GM21390 (cell line): ENCODE measurements around the gene MCM3.
A peak's percentile ranks its signal among the peaks of the same experiment; 100 is the strongest.

Source experiments
- ATAC-seq: cut with Tn5 transposase; IDR thresholded peaks from one replicate; pipeline ENCODE4 v1.9.1; 2021; ENCODE audit not compliant: unreplicated experiment

MCM3 gene

GRCh38 chr6:52284460-52285176 is at the start of gene MCM3:
Gene MCM3 (minus strand): TSS chr6:52284742. CDS start chr6:52284674, 68 bp downstream.
- peak; percentile 97 for ATAC-seq

GRCh38 chr6:52333840-52334200 is 49.3 kb upstream of the MCM3 start:
- peak; percentile 44 for ATAC-seq

- ATAC-seq, result no peak
Measured at GRCh38 chr6:52331793-52332457, 47.4 kb upstream of the MCM3 start.

- ATAC-seq, result no peak
Measured at GRCh38 chr6:52330470-52330869, 45.9 kb upstream of the MCM3 start.

GRCh38 chr6:52328729-52329128 is 44.2 kb upstream of the MCM3 start:
- ATAC-seq, result no peak

GRCh38 chr6:52328303-52328662 is 43.7 kb upstream of the MCM3 start:
- no peak for ATAC-seq

- no peak for ATAC-seq
Measured at GRCh38 chr6:52326540-52327364, 42.2 kb upstream of the MCM3 start.

- no peak for ATAC-seq
Measured at GRCh38 chr6:52325695-52326471, 41.3 kb upstream of the MCM3 start.

GRCh38 chr6:52324189-52324588 is 39.6 kb upstream of the MCM3 start:
- ATAC-seq, result no peak

- peak; percentile 99 for ATAC-seq
Measured at GRCh38 chr6:52317841-52318581, 33.5 kb upstream of the MCM3 start.

- ATAC-seq, result no peak
Measured at GRCh38 chr6:52317211-52317610, 32.7 kb upstream of the MCM3 start.

GRCh38 chr6:52314752-52315151 is 30.2 kb upstream of the MCM3 start:
- no peak for ATAC-seq

- no peak for ATAC-seq
Measured at GRCh38 chr6:52312461-52312860, 27.9 kb upstream of the MCM3 start.

- ATAC-seq, result no peak
Measured at GRCh38 chr6:52310932-52311331, 26.4 kb upstream of the MCM3 start.

GRCh38 chr6:52307900-52308372 is 23.4 kb upstream of the MCM3 start:
- peak; percentile 24 for ATAC-seq

- ATAC-seq, result peak; percentile 3
Measured at GRCh38 chr6:52306972-52307870, 22.7 kb upstream of the MCM3 start.

GRCh38 chr6:52305948-52306767 is 21.6 kb upstream of the MCM3 start:
- peak; percentile 68 for ATAC-seq

GRCh38 chr6:52305411-52305810 is 20.9 kb upstream of the MCM3 start:
- ATAC-seq, result no peak
